KOPT-K1 (cell line): Measurements from ENCODE around the gene NME1.

Source experiments
- H3K27ac ChIP-seq: fragments of 200-600 bp; sonication (generic); 2 replicates; pipeline ENCODE4 v1.5.1; 2016; ENCODE audit warnings: antibody characterized with exemption, mild to moderate bottlenecking, low read depth, low read length; ENCODE audit not compliant: poor library complexity, severe bottlenecking
- H3K36me3 ChIP-seq: fragments of 200-600 bp; sonication (generic); 2 replicates; pipeline ENCODE4 v1.5.1; 2017; ENCODE audit warnings: antibody characterized with exemption, mild to moderate bottlenecking, low read length, moderate library complexity; ENCODE audit not compliant: insufficient read depth
- H3K9me3 ChIP-seq: fragments of 200-600 bp; sonication (generic); 2 replicates; pipeline ENCODE4 v1.5.1; 2017; ENCODE audit warnings: antibody characterized with exemption, low read length, mild to moderate bottlenecking; ENCODE audit not compliant: insufficient read depth, poor library complexity, severe bottlenecking

The NME1 gene

DNA sequence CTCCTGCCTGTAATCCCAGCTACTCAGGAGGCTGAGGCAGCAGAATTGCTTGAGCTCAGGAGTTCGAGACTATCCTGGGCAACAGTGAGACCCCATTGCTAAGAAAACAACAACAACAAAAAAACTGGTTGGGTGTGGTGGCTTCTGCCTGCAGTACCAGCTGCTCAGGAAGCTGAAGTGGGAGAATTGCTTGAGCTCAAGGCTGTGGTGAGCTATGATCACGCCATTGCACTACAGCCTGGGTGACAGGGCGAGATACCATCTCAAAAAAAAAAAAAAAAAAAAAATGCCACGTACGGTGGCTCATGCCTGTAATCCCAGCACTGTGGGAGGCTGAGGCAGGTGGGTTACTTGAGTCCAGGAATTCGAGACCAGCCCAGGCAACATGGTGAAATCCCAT is 46.9 kb downstream of the NME1 start:
- no peaks in the 10 kb centered on the region for H3K9me3 ChIP-seq
- peak overlapping the region; percentile 51 for H3K27ac ChIP-seq
- peaks cover 89% of the 10 kb centered on the region for H3K36me3 ChIP-seq

GRCh38 chr17:51200846-51201245 is 47.5 kb downstream of the NME1 start:
- H3K9me3 ChIP-seq, result no peaks in the 10 kb centered on the region
- peak overlapping the region; percentile 51 for H3K27ac ChIP-seq
- H3K36me3 ChIP-seq, result peaks cover 89% of the 10 kb centered on the region

- Histone ChIP-seq H3K9me3 (no peaks in the 10 kb centered on the region), H3K36me3 (peaks cover 92% of the 10 kb centered on the region), H3K27ac (no peak overlapping the region)
Measured at GRCh38 chr17:51203838-51204237, 50.5 kb downstream of the NME1 start.
